Stomach (tissue), 4 donors: ENCODE data around the gene TSHZ2.

Experiments used
- EP300 ChIP-seq: sonication (generic); formaldehyde crosslinking; IDR thresholded peaks from one replicate; pipeline ENCODE4 v1.6.1; 2017; ENCODE audit warnings: antibody characterized with exemption
- TF ChIP-seq, protein P1 (sequence below), 7 experiments: fragments of 450-650 bp in 4 of 7; fragments of 200-600 bp in 3 of 7; sonication (generic) in 3 of 7; IDR thresholded peaks; one replicate each; pipeline ENCODE4 v1.5.1; 2016 to 2019; ENCODE audit warnings: antibody characterized with exemption in 7 of 7, control low read depth in 2 of 7, mild to moderate bottlenecking in 1 of 7

DNA sequence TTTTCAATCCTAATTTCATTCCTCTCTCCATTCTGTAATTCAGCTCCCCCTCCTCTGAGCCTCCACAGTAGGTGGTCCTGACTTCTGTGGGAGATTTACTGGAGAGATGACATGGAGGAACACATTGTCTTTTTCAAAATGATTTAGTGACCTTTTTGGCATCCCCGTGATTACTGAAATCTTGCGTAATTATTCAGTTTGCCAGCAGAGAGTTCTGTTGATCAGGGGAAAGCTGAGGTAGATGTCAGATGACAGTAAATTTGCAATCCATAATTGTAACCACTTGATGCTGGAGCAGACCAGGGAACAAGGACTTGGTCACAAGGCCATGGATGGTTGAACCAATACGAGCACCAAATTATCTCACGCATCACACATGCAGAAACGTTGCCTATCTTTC is 302.2 kb downstream of the TSHZ2 start:
- no peak for TF ChIP-seq EP300
- TF ChIP-seq, protein P1, sequence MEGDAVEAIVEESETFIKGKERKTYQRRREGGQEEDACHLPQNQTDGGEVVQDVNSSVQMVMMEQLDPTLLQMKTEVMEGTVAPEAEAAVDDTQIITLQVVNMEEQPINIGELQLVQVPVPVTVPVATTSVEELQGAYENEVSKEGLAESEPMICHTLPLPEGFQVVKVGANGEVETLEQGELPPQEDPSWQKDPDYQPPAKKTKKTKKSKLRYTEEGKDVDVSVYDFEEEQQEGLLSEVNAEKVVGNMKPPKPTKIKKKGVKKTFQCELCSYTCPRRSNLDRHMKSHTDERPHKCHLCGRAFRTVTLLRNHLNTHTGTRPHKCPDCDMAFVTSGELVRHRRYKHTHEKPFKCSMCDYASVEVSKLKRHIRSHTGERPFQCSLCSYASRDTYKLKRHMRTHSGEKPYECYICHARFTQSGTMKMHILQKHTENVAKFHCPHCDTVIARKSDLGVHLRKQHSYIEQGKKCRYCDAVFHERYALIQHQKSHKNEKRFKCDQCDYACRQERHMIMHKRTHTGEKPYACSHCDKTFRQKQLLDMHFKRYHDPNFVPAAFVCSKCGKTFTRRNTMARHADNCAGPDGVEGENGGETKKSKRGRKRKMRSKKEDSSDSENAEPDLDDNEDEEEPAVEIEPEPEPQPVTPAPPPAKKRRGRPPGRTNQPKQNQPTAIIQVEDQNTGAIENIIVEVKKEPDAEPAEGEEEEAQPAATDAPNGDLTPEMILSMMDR (IDR thresholded peaks at IDR 0.05), result no peak
